ENCODE data around the gene TACC2.
"Not testable (repeated sequence)": the region's sequence is repeated elsewhere in the genome, so short reads cannot be mapped to it uniquely, and the experiment has no call there.

The TACC2 gene

DNA sequence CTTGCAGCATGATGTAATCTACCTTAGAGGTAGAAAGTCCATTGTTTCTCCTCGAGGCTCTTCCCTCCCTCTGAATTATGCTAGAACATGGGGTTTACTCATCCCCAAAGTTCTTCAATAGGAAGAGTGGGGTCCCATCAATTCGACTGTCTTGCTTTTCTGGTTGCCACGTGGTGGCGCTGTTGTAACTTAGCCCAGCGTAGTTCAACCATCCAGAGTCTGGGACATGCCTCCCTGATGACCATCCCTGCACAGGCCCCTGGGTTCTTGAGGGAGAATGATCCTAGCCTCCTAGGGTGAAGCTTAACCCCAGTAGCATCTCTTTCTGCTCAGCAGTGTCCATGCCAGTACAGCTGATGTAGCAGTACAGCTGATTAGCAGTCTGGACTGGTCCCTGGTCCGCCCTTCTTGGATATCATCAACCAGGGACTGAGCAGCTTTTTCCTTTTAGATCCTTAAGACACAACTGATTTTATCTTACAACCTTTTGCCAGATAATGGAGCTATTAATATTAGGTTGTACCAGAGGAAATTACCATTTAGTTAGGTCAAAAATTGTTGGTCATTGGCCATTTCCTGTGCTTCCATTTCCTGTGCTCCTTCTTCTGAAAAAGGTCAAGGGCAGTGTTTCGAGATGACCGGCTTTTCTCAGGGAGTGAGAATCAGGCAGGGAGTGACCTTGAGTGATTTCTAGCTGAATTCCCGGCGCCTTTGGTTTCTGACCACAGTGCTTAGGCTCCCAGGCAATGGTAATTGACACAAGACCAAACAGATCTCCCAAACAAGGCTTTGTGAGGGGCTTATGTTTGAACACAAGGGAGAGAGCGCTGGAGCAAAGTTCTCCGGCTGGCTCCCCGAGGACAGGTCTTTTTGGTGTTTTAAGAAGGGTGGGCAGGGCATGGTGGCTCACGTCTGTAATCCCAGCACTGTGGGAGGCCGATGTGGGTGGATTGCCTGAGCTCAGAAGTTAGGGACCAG lies 65.4 kb downstream of the TACC2 start:
- H3K27me3 ChIP-seq: no peaks in the 10 kb centered on the region
- H3K36me3 ChIP-seq: no peaks in the 10 kb centered on the region
- H3K4me2 ChIP-seq: no peak overlapping the region
- H3K4me3 ChIP-seq: no peak overlapping the region
- no peak for TF ChIP-seq Cebpa-rat (IDR thresholded peaks at IDR 0.05)
- no peaks in the 10 kb centered on the region for H4K20me1 ChIP-seq
- H3K9me3 ChIP-seq: 0 out of 2 replicates have a peak, but pooled peaks cover 4% of the 10 kb centered on the region
- H3K4me1 ChIP-seq: no peaks in the 10 kb centered on the region
- H3K27ac ChIP-seq: no peak overlapping the region
- H3K9ac ChIP-seq: no peak overlapping the region

DNA sequence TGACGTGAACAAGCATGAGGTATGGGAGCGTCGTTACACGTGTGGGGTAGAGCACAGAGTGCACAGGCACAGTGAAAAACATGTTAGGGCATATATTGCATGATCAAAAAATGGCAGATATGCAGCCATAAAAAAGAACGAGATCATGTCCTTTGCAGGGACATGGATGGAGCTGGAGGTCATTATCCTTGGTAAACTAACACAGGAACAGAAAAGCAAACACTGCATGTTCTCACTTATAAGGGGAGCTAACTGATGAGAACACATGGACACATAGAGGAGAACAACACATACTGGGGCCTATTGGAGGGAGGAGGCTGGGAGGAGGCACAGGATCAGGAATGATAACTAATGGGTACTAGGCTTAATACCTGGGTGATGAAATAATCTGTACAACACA lies 66.3 kb downstream of the TACC2 start:
- 0 out of 2 replicates have a peak, but pooled peaks cover 4% of the 10 kb centered on the region for H3K9me3 ChIP-seq
- no peaks in the 10 kb centered on the region for H3K27me3 ChIP-seq
- H3K36me3 ChIP-seq: no peaks in the 10 kb centered on the region
- no peak overlapping the region for H3K27ac ChIP-seq
- no peak overlapping the region for H3K9ac ChIP-seq
- H4K20me1 ChIP-seq: no peaks in the 10 kb centered on the region
- H3K4me2 ChIP-seq: no peak overlapping the region
- H3K4me3 ChIP-seq: no peak overlapping the region
- TF ChIP-seq Cebpa-rat (IDR thresholded peaks at IDR 0.05): no peak
- H3K4me1 ChIP-seq: no peaks in the 10 kb centered on the region

DNA sequence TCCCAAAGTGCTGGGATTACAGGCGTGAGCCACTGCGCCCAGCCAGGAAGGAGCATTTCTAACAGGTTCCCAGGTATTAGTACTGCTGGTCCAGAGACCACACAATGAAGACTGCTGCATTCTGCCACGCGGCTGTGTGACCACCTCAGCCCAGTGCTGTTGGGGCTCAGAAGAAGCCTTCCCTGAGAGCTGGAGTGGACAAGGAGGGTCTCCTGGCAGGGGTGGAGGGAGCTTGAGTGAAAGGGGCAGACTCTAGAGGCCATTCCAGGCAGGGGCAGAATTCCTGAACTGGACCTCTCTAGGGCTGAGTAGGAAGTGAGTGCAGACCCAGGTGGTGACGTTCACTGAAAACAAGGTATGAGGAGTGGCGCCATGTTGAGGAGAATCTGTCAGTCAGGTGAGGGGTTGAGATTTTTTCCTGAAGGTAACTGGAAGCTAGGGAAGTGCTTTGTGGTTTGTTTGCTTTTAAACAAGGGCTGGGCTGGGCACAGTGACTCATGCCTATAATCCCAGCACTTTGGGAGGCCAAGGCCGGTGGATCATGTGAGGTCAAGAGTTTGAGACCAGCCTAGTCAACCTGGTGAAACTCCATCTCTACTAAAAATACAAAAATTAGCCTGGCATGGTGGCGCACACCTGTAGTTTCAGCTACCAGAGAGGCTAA lies 67.6 kb downstream of the TACC2 start:
- no peaks in the 10 kb centered on the region for H3K4me1 ChIP-seq
- no peaks in the 10 kb centered on the region for H4K20me1 ChIP-seq
- H3K9me3 ChIP-seq: 0 out of 2 replicates have a peak, but pooled peaks cover 4% of the 10 kb centered on the region
- no peak overlapping the region for H3K27ac ChIP-seq
- H3K9ac ChIP-seq: no peak overlapping the region
- no peaks in the 10 kb centered on the region for H3K27me3 ChIP-seq
- no peak overlapping the region for H3K4me2 ChIP-seq
- TF ChIP-seq Cebpa-rat (IDR thresholded peaks at IDR 0.05): no peak
- H3K4me3 ChIP-seq: no peak overlapping the region
- H3K36me3 ChIP-seq: no peaks in the 10 kb centered on the region

DNA sequence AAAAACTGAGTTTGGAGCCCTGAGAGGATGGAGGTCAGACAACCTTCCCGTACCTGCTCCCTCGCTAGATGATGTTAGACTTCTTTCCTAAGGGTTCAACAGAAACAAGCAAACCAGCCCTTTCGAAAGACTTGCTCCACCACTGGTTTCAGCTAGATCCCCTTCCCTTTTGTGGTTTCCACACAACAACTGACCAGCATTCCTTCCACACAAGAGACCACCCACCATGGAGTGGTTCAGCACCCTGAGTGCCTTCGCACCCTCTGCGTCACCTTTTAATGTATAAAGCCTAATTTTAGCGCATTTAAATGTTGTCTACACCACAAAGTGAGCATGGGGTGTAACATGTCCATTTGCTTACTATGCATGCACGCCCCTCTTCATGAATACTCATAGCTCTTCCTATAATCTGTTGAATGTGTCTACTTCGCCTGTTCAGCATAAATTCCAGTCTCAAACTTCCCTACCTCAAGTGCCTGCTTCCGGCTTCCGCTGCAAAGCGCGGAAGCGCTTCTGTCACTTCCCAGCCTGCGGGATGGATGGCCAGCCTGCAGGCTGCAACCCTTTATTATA lies 69.0 kb downstream of the TACC2 start:
- Histone ChIP-seq H4K20me1 (no peaks in the 10 kb centered on the region), H3K36me3 (no peaks in the 10 kb centered on the region), H3K4me3 (no peak overlapping the region), H3K27me3 (no peaks in the 10 kb centered on the region), H3K27ac (no peak overlapping the region), H3K4me2 (no peak overlapping the region), H3K4me1 (no peaks in the 10 kb centered on the region), H3K9me3 (0 out of 2 replicates have a peak, but pooled peaks cover 4% of the 10 kb centered on the region), H3K9ac (no peak overlapping the region)
- TF ChIP-seq Cebpa-rat (IDR thresholded peaks at IDR 0.05): no peak

DNA sequence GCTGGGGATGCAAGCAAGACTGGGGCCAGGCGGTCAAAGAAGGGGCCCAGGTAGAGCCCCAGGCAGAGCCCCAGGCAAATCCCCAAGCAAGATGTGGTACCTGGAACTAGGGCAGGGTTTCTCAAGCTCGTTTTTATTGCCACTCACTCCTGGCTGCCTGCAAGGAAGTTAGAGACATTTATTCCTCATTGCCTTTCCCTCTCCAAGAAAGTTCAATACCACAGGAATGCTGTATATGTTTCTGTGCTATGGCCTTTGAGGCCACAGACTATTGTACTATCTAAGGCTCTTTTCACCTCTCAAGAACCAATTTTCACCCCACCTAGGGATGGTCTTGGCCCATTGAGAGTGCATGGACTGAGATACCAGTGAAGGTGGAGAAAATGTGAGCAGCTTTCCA lies 71.3 kb downstream of the TACC2 start:
- Histone ChIP-seq H3K36me3 (no peaks in the 10 kb centered on the region), H3K9me3 (no peaks in the 10 kb centered on the region), H3K27me3 (no peaks in the 10 kb centered on the region), H3K4me2 (no peak overlapping the region), H3K27ac (no peak overlapping the region), H3K4me3 (no peak overlapping the region), H3K4me1 (no peaks in the 10 kb centered on the region), H3K9ac (no peak overlapping the region), H4K20me1 (no peaks in the 10 kb centered on the region)
- no peak for TF ChIP-seq Cebpa-rat (IDR thresholded peaks at IDR 0.05)

DNA sequence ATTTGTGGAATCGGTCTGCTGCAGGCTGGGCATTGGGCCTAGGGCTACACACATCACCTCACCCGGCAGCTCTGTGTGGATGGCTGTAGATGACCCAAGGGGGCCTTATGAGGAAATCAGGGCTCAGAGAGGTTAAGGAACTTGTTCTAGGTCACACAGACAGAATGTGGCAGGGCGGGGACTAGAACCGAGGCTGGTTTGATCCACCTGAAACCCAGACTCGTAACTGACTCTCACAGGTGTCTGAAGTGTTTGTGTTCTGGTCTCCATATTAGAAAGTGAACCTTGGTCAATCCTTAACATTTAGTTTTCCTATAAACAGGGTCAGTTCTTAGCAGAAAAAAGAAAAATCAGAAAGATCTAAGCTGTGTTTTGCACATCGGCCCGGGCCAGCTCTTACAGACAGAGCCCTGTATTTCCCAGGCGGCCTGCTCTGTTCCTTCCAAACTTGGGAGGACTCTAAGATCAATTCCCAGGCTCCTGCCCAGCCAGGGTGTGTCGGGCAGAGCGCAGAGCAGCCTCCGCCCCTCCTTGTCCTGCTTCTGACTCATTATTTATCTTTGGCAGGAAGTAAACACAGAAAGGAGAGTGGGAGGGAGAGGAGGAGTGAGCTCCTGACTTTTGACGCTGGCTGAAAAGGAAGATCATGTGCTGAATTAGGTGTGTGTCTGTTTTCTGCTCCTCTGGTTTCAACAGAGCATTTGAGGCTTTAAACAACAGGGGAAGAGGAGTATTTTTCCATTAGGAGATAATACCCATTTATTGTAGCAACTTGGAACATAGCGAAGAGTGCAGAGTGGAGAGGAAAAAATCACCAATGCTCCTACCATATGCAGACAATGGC lies 74.1 kb downstream of the TACC2 start:
- Histone ChIP-seq H3K27ac (no peak overlapping the region), H3K27me3 (no peaks in the 10 kb centered on the region), H3K9ac (no peak overlapping the region), H3K9me3 (peaks cover 5% of the 10 kb centered on the region; the same call in 1 of the 2 replicates), H3K4me2 (no peak overlapping the region), H4K20me1 (no peaks in the 10 kb centered on the region), H3K4me1 (no peaks in the 10 kb centered on the region), H3K4me3 (no peak overlapping the region), H3K36me3 (no peaks in the 10 kb centered on the region)
- TF ChIP-seq Cebpa-rat (IDR thresholded peaks at IDR 0.05): no peak

DNA sequence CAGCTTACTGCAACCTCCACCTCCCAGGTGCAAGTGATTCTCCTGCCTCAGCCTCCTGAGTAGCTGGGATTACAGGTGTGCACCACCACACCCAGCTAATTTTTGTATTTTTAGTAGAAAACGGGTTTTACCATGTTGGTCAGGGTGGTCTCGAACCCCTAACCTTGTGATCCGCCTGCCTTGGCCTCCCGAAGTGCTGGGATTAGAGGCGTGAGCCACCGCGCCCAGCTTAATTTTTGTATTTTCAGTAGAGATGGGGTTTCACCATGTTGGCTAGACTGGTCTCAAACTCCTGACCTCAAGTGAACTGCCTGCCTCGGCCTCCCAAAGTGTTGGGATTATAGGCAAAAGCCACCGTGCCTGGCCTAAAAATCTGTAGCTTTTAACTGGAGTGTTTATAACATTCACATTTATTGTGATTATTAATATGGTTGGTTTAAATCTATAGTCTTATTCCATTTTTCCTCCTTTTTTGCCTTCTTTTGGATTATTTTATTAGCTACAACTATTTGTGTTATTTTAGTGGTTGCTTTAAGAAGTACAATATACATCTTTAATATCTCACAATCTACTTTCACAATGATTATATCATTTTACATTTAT lies 77.5 kb downstream of the TACC2 start:
- H4K20me1 ChIP-seq, H3K4me3 ChIP-seq, H3K4me2 ChIP-seq, H3K27me3 ChIP-seq, H3K27ac ChIP-seq, H3K4me1 ChIP-seq, H3K9me3 ChIP-seq, H3K36me3 ChIP-seq, H3K9ac ChIP-seq: not testable (repeated sequence)

DNA sequence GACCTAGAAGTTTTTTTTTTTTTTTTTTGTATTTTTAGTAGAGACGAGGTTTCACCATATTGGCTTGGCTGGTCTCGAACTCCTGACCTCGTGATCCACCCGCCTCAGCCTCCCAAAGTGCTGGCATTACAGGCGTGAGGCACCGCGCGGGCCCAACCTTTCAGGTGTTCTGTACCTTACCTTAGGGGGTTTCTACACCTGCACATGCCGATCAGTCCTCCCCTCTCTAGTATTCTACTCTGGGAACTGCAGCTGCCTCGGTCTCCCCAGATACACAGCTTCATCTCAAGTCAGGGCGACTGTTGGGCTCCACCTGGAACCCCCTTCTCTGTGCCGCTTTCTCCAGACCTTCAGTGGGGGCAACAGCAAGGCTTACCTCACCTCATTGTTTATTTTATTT lies 79.9 kb downstream of the TACC2 start:
- H3K9ac ChIP-seq: no peak overlapping the region
- no peak overlapping the region for H3K27ac ChIP-seq
- H3K36me3 ChIP-seq: no peaks in the 10 kb centered on the region
- peaks cover 5% of the 10 kb centered on the region; the same call in 1 of the 2 replicates for H3K9me3 ChIP-seq
- no peaks in the 10 kb centered on the region for H3K27me3 ChIP-seq
- H4K20me1 ChIP-seq: no peaks in the 10 kb centered on the region
- no peaks in the 10 kb centered on the region for H3K4me1 ChIP-seq
- no peak for TF ChIP-seq Cebpa-rat (IDR thresholded peaks at IDR 0.05)
- H3K4me2 ChIP-seq: no peak overlapping the region
- H3K4me3 ChIP-seq: no peak overlapping the region

DNA sequence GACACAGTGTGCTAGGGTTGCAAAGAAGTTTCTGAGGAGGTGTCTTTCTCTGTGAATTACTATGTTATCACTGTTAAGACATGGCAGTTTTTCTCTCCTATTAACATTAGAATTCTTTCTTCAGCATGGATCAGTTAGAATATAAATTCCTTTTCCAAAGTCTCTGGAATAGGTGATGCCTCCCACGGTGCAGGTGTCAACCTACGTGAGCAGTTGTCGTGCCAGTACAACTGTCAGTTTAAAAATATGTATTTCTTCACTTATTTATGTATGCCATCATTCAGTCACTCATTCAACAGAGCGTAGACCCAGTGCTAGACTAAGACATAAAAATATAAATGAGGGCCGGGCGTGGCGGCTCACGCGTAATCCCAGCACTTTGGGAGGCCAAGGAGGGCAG lies 83.5 kb downstream of the TACC2 start:
- no peak for TF ChIP-seq Cebpa-rat (IDR thresholded peaks at IDR 0.05)
- Histone ChIP-seq H3K9ac (no peak overlapping the region), H4K20me1 (no peaks in the 10 kb centered on the region), H3K27ac (no peak overlapping the region), H3K9me3 (no peaks in the 10 kb centered on the region), H3K4me2 (no peak overlapping the region), H3K27me3 (no peaks in the 10 kb centered on the region), H3K36me3 (no peaks in the 10 kb centered on the region), H3K4me3 (no peak overlapping the region), H3K4me1 (no peaks in the 10 kb centered on the region)

Measured in BLaER1 (cell line).